GM19328 (cell line): ENCODE data around the gene TNC.

Source experiments
- ATAC-seq: cut with Tn5 transposase; IDR thresholded peaks from one replicate; pipeline ENCODE4 v1.9.1; 2021; ENCODE audit warnings: mild to moderate bottlenecking, moderate library complexity; ENCODE audit not compliant: unreplicated experiment

TNC gene

DNA sequence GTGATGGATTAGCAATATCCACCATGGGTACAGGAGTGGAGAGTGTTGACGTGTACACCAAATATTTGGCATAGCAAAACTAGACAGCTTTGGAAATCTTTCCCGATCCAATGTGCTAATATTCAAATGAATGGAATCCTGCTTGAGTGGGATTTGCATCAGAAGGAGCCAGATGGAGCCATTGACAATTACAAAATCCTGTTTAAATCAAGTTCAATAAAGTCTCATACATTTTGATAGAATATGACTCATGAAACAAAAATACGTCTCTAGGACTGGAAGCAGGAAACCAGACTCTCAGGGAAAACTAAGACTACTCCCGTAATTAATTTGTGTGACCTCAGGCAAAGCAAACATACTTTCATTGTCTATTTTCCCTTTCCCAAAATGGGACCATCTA, 13.0 kb downstream of the TNC start:
- no peak for ATAC-seq

GRCh38 chr9:115103746-115104477, 14.0 kb downstream of the TNC start:
- no peak for ATAC-seq

DNA sequence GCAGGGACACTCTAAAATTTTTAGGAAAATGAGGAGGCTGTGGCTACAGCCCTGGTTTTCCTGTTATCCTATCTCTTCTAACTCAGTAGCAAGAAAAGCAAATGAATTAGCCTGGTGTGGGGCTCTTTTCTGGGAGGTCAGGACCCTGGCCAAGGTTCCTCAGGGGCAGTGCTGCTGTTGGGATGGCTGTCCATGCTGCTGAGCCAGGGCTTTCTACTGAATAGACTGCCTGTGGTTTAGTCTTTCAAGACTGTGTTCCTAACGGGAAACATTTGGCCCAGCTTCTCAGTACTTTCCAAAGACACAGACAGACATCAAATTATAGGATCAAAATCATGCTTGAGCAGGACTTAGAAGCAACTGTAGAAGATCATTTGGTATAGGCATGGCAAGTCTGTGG, 18.1 kb downstream of the TNC start:
- no peak for ATAC-seq

GRCh38 chr9:115098226-115098965, 19.6 kb downstream of the TNC start:
- ATAC-seq: no peak

GRCh38 chr9:115093520-115093919, 24.4 kb downstream of the TNC start:
- ATAC-seq: no peak

GRCh38 chr9:115090486-115090885, 27.5 kb downstream of the TNC start:
- no peak for ATAC-seq

GRCh38 chr9:115088860-115089259, 29.1 kb downstream of the TNC start:
- ATAC-seq: no peak

GRCh38 chr9:115086886-115087285, 31.1 kb downstream of the TNC start:
- no peak for ATAC-seq

GRCh38 chr9:115086461-115086860, 31.5 kb downstream of the TNC start:
- ATAC-seq: no peak

DNA sequence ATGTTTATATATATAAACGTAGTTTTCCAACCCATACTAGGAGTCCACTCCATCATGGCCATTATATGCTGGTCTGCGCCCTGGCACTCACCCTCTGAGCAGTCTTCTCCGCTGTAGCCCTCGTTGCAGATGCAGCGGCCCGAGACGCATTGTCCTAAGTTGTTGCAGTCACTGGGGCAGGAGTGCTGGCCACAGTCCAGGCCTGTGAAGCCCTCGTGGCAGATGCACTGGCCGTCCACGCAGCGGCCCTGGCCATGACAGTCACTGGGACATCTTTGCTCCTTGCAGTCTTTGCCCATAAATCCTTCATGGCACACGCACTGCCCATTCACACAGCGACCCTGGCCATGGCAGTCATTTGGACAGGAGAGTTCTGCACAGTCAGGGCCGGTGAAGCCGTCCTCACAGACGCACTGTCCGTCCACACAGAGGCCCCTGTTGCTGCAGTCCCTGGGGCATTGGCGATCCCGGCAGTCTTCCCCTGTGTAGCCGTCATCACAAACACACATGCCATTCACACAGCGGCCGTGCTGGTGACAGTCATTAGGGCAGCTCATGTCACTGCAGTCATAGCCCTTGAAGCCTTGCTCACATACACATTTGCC, 32.1 kb downstream of the TNC start:
- no peak for ATAC-seq

- ATAC-seq: no peak
These were observed 33.2 kb downstream of the TNC start for GRCh38 chr9:115084709-115085108.

- no peak for ATAC-seq
These were observed 33.8 kb downstream of the TNC start for GRCh38 chr9:115084157-115084556.

DNA sequence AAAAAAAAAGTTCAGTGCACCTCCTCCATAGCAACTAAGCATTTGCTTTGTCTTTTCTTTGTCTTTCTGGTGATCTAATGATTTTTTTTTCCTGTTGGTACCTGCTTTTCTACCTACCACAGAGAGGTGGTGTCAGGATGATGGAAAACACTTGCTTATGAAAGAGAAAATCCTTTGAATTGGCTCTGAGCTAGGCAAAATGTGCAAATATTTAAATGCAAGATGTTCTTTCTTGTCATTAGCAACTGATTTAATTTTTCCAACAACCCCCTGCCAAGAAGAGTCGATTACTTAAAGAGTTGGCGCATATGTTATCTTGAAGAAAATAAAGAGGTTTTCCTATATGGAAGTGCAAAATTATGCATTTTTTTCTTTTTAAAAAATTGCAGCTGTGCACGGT, 37.7 kb downstream of the TNC start:
- no peak for ATAC-seq

- ATAC-seq: no peak
These were observed 38.8 kb downstream of the TNC start for GRCh38 chr9:115079156-115079555.

GRCh38 chr9:115073456-115073855, 44.5 kb downstream of the TNC start:
- no peak for ATAC-seq

GRCh38 chr9:115071176-115071575, 46.8 kb downstream of the TNC start:
- ATAC-seq: no peak

DNA sequence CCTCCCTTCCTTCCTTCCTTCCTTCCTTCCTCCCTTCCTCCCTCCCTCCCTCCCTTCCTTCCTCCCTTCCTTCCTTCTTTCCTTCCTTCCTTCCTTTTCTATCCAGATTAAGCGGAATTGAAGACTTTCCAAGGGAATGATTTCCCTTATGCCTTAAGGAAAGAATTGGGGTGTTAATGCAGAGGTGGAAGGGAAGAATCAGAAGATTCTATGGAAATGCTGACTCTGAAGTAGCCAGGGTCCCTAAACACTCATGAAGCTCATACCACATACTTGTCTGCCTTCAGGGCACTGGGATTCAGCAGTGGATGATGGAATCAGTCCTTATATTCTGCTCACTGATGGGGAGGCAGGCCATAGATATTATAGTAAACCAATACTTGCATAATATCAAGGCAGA, 48.2 kb downstream of the TNC start:
- ATAC-seq: no peak

DNA sequence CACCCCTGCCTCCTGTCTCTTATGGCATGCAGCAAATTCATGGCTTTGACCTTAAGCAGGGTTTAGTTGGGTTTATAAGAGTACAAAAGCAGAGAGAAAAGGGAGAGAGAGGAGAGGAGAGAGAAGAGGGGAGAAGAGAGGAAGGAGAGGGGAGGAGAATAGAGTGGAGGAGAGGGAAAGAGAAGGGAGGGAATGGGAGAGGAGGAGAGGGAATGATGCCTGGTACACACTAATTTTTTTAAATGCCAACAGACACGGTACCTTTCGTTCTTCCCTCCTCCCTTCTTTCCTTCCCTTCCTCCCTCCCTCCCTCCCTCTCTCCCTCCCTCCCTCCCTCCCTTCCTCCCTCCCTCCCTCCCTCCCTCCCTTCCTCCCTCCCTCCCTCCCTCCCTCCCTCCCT, 48.7 kb downstream of the TNC start:
- ATAC-seq: no peak

DNA sequence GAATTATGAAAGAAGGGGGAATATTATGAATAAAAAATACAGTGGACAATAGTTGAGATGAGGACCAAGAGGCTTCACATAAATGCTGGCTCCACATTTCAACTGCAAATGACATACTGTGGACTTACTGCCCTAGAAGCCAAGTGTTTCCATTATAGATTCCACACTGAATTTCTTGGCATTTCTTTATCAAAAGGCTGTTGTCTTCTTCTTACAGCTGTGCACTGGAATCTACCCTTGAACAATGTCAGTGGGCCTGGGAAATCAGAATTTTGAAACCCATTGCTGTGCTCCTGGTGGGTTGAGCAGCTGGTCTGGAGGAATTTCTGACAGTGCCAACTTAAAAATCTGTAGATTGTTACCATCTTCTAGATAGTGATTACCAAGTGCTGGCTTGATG, 49.9 kb downstream of the TNC start:
- ATAC-seq: no peak

DNA sequence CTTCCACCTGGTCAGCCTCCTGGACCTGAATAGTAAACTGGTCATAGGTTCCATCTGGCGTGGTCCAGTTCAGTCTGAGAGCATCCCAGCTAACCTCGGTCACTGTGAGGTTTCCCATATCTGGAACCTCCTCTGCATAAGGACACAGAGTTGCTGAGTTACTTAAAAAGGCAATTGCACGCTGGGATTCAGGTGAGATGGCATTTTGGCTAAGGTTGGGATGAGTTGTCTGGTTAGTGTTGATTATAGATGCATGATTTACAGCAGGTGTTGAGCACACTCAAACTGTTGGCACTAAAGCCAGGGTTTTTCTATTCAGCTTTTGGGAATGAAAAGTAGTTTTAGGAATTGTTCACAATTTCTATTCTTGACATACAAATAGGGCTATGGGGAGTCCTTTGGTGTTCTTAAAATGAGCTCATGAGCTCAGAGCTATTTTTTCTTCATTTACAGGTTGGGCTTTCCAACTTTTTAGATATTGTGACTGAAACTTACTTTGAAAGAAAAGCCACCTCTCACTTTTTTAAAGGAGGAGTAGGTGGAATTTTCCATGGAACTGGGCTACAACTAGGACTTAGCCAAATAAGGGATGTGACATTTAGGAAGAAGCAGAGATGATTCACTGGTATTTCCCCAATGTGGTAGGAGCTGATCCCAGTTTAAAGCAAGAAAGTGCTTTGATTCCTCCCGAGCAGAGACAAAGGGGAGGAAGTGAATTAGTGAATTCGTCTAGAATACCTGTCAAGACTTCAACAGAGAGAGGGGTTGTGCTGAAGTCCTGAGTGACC, 54.7 kb downstream of the TNC start:
- ATAC-seq: no peak

GRCh38 chr9:115058684-115059315, 59.2 kb downstream of the TNC start:
- ATAC-seq: no peak
